ENCODE results near the gene HOXD9.
A peak's percentile ranks its signal among the peaks of the same experiment; 100 is the strongest.

HOXD9 gene

GRCh38 chr2:176125772-176126054 lies 3.2 kb downstream of the HOXD9 start:
- H3K4me3 ChIP-seq (ENCODE audit: low read depth in 1 of 2, low read length in 2 of 2): no peak overlapping the region
- H3K9me3 ChIP-seq (ENCODE audit: low read length): no peaks in the 10 kb centered on the region
- no peak overlapping the region for H3K9ac ChIP-seq (ENCODE audit: low read length)
- H3K4me1 ChIP-seq (ENCODE audit: insufficient read depth, low read length): peaks cover 18% of the 10 kb centered on the region
- no peak overlapping the region for H3K27ac ChIP-seq (ENCODE audit: low read depth, low read length)
- no peaks in the 10 kb centered on the region for H3K36me3 ChIP-seq (ENCODE audit: insufficient read depth, low read length)
- H3K27me3 ChIP-seq (ENCODE audit: control insufficient read depth in 1 of 2, insufficient read depth in 2 of 2, low read length in 2 of 2): peaks cover 0 to 15% of the 10 kb centered on the region in 2 donors

GRCh38 chr2:176126929-176127773 lies 4.6 kb downstream of the HOXD9 start:
- Histone ChIP-seq H3K9ac (ENCODE audit: low read length) (peak overlapping the region; percentile 23), H3K27me3 (ENCODE audit: control insufficient read depth in 1 of 2, insufficient read depth in 2 of 2, low read length in 2 of 2) (peaks cover 0 to 8% of the 10 kb centered on the region in 2 donors), H3K27ac (ENCODE audit: low read depth, low read length) (peak overlapping the region; percentile 74), H3K36me3 (ENCODE audit: insufficient read depth, low read length) (no peaks in the 10 kb centered on the region), H3K9me3 (ENCODE audit: low read length) (no peaks in the 10 kb centered on the region), H3K4me1 (ENCODE audit: insufficient read depth, low read length) (peaks cover 23% of the 10 kb centered on the region), H3K4me3 (ENCODE audit: low read depth in 1 of 2, low read length in 2 of 2) (peak overlapping the region in 1 of 2 donors; percentile 68)

- H3K27ac ChIP-seq (ENCODE audit: low read depth, low read length): peak overlapping the region; percentile 74
- H3K9ac ChIP-seq (ENCODE audit: low read length): peak overlapping the region; percentile 66
- H3K36me3 ChIP-seq (ENCODE audit: insufficient read depth, low read length): no peaks in the 10 kb centered on the region
- peaks cover 0 to 7% of the 10 kb centered on the region in 2 donors for H3K27me3 ChIP-seq (ENCODE audit: control insufficient read depth in 1 of 2, insufficient read depth in 2 of 2, low read length in 2 of 2)
- H3K9me3 ChIP-seq (ENCODE audit: low read length): no peaks in the 10 kb centered on the region
- H3K4me1 ChIP-seq (ENCODE audit: insufficient read depth, low read length): peaks cover 28% of the 10 kb centered on the region
- peak overlapping the region in 1 of 2 donors; percentile 68 for H3K4me3 ChIP-seq (ENCODE audit: low read depth in 1 of 2, low read length in 2 of 2)
Observed at GRCh38 chr2:176127774-176128072, 5.2 kb downstream of the HOXD9 start.

- Histone ChIP-seq H3K27me3 (ENCODE audit: control insufficient read depth in 1 of 2, insufficient read depth in 2 of 2, low read length in 2 of 2) (peaks cover 0 to under 1% of the 10 kb centered on the region in 2 donors), H3K4me3 (ENCODE audit: low read depth in 1 of 2, low read length in 2 of 2) (peak overlapping the region; percentile 40 to 68), H3K9me3 (ENCODE audit: low read length) (no peaks in the 10 kb centered on the region), H3K4me1 (ENCODE audit: insufficient read depth, low read length) (peaks cover 34% of the 10 kb centered on the region), H3K36me3 (ENCODE audit: insufficient read depth, low read length) (no peaks in the 10 kb centered on the region), H3K9ac (ENCODE audit: low read length) (peak overlapping the region; percentile 66), H3K27ac (ENCODE audit: low read depth, low read length) (peak overlapping the region; percentile 74)
Observed at GRCh38 chr2:176128172-176128981, 5.9 kb downstream of the HOXD9 start.

- Histone ChIP-seq H3K27ac (ENCODE audit: low read depth, low read length) (peak within 1 kb of the TSS; percentile 96), H3K4me3 (ENCODE audit: low read depth in 1 of 2, low read length in 2 of 2) (peak within 1 kb of the TSS; percentile 53 to 68), H3K9ac (ENCODE audit: low read length) (peak within 1 kb of the TSS; percentile 66), H3K27me3 (ENCODE audit: control insufficient read depth in 1 of 2, insufficient read depth in 2 of 2, low read length in 2 of 2) (no peaks in the 10 kb centered on the region), H3K36me3 (ENCODE audit: insufficient read depth, low read length) (no peaks in the 10 kb centered on the region), H3K4me1 (ENCODE audit: insufficient read depth, low read length) (peaks cover 38% of the 10 kb centered on the region), H3K9me3 (ENCODE audit: low read length) (no peaks in the 10 kb centered on the region)
Observed at GRCh38 chr2:176128982-176129796, 6.7 kb downstream of the HOXD9 start, which contains the start of gene HOXD8. TSS of gene HOXD8 (plus strand) at chr2:176129705. CDS start at chr2:176130367, 662 bp downstream.

- Histone ChIP-seq H3K36me3 (ENCODE audit: insufficient read depth, low read length) (no peaks in the 10 kb centered on the region), H3K9ac (ENCODE audit: low read length) (no peak overlapping the region), H3K4me3 (ENCODE audit: low read depth in 1 of 2, low read length in 2 of 2) (peak overlapping the region in 1 of 2 donors; percentile 40), H3K27me3 (ENCODE audit: control insufficient read depth in 1 of 2, insufficient read depth in 2 of 2, low read length in 2 of 2) (no peaks in the 10 kb centered on the region), H3K27ac (ENCODE audit: low read depth, low read length) (peak overlapping the region; percentile 74), H3K4me1 (ENCODE audit: insufficient read depth, low read length) (peaks cover 40% of the 10 kb centered on the region), H3K9me3 (ENCODE audit: low read length) (no peaks in the 10 kb centered on the region)
Observed at GRCh38 chr2:176129813-176130146, 7.3 kb downstream of the HOXD9 start.

- Histone ChIP-seq H3K9ac (ENCODE audit: low read length) (peak overlapping the region; percentile 73), H3K4me3 (ENCODE audit: low read depth in 1 of 2, low read length in 2 of 2) (peak overlapping the region; percentile 53 to 61), H3K27me3 (ENCODE audit: control insufficient read depth in 1 of 2, insufficient read depth in 2 of 2, low read length in 2 of 2) (no peaks in the 10 kb centered on the region), H3K4me1 (ENCODE audit: insufficient read depth, low read length) (peaks cover 45% of the 10 kb centered on the region), H3K36me3 (ENCODE audit: insufficient read depth, low read length) (no peaks in the 10 kb centered on the region), H3K27ac (ENCODE audit: low read depth, low read length) (peak overlapping the region; percentile 96), H3K9me3 (ENCODE audit: low read length) (no peaks in the 10 kb centered on the region)
Observed at GRCh38 chr2:176130147-176130956, 7.8 kb downstream of the HOXD9 start.

GRCh38 chr2:176130957-176131847 lies 8.7 kb downstream of the HOXD9 start:
- Histone ChIP-seq H3K9me3 (ENCODE audit: low read length) (no peaks in the 10 kb centered on the region), H3K4me3 (ENCODE audit: low read depth in 1 of 2, low read length in 2 of 2) (peak overlapping the region; percentile 53 to 61), H3K36me3 (ENCODE audit: insufficient read depth, low read length) (no peaks in the 10 kb centered on the region), H3K27ac (ENCODE audit: low read depth, low read length) (peak overlapping the region; percentile 96), H3K9ac (ENCODE audit: low read length) (peak overlapping the region; percentile 73), H3K4me1 (ENCODE audit: insufficient read depth, low read length) (peaks cover 45% of the 10 kb centered on the region), H3K27me3 (ENCODE audit: control insufficient read depth in 1 of 2, insufficient read depth in 2 of 2, low read length in 2 of 2) (peaks cover 0 to under 1% of the 10 kb centered on the region in 2 donors)

GRCh38 chr2:176131848-176132158 lies 9.3 kb downstream of the HOXD9 start:
- H3K27ac ChIP-seq (ENCODE audit: low read depth, low read length): peak overlapping the region; percentile 96
- peak overlapping the region; percentile 73 for H3K9ac ChIP-seq (ENCODE audit: low read length)
- H3K4me3 ChIP-seq (ENCODE audit: low read depth in 1 of 2, low read length in 2 of 2): peak overlapping the region; percentile 38 to 75
- peaks cover 0 to 6% of the 10 kb centered on the region in 2 donors for H3K27me3 ChIP-seq (ENCODE audit: control insufficient read depth in 1 of 2, insufficient read depth in 2 of 2, low read length in 2 of 2)
- no peaks in the 10 kb centered on the region for H3K36me3 ChIP-seq (ENCODE audit: insufficient read depth, low read length)
- H3K4me1 ChIP-seq (ENCODE audit: insufficient read depth, low read length): peaks cover 43% of the 10 kb centered on the region
- H3K9me3 ChIP-seq (ENCODE audit: low read length): no peaks in the 10 kb centered on the region

Measured in muscle layer of colon (tissue), 2 donors.